ENCODE measurements around the gene TBC1D25. TPM values are rescaled to one million over a fixed set of nuclear protein-coding genes. Genes with fewer than 3 reads are reported as not detected.

Gene TBC1D25
- total RNA-seq, 2 donors from 2014 or later, result 11.4 to 13.6 TPM

DNA sequence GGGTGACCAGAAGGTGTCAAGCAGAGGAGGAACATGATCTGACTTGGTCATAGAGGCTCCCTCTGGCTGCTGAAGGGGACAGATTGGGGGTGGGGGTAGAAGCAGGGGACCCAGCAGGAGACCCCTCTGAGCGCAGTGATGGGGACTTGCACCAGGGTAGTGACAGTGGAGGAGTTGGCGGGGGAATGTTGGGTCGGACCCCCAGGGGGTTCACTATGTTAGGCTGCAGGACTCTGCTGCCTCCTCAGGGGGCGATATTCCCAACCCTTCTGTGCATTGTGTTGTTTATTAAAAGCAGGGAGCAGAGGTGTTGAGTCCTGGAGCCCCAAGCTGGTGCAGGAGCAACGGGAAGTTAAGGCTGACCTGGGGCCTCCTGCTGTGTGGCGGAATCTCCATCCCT is 66.6 kb downstream of the TBC1D25 start:
- peaks cover 20% of the 10 kb centered on the region for H3K36me3 ChIP-seq
- no peak overlapping the region for H3K27ac ChIP-seq

DNA sequence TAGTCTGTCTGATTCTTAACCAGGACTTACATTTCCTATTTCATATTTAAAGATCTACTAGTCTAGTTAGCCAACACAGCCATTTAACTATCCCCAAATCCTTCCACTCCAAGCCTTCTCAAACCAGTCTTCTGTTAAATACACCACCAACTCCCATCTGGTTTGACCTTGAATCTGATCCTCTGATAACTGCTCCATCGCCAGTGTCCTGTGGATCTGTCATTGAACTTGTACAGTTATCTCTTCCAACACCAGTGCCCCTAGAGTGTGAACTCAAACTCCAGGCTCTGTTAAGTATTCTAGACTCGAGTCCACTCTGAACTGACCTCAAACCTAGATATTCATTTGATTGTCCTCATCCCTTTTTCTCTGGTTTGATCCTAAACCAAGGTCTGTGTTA is 72.2 kb downstream of the TBC1D25 start:
- DNase-seq (ENCODE audit: low spot score), result no peak
- H3K27ac ChIP-seq, result no peak overlapping the region
- H3K36me3 ChIP-seq, result no peaks in the 10 kb centered on the region
- no peak overlapping the region for H3K4me3 ChIP-seq
- no peak for ATAC-seq (ENCODE audit: insufficient number of reproducible peaks, low FRiP score, low read depth)
- H3K9me3 ChIP-seq, result no peaks in the 10 kb centered on the region
- no peaks in the 10 kb centered on the region for H3K4me1 ChIP-seq (ENCODE audit: control insufficient read depth in 1 of 2, low read depth in 2 of 2)
- H3K27me3 ChIP-seq (replicated peaks; ENCODE audit: insufficient read depth), result no peaks in the 10 kb centered on the region
- TF ChIP-seq, protein P1, sequence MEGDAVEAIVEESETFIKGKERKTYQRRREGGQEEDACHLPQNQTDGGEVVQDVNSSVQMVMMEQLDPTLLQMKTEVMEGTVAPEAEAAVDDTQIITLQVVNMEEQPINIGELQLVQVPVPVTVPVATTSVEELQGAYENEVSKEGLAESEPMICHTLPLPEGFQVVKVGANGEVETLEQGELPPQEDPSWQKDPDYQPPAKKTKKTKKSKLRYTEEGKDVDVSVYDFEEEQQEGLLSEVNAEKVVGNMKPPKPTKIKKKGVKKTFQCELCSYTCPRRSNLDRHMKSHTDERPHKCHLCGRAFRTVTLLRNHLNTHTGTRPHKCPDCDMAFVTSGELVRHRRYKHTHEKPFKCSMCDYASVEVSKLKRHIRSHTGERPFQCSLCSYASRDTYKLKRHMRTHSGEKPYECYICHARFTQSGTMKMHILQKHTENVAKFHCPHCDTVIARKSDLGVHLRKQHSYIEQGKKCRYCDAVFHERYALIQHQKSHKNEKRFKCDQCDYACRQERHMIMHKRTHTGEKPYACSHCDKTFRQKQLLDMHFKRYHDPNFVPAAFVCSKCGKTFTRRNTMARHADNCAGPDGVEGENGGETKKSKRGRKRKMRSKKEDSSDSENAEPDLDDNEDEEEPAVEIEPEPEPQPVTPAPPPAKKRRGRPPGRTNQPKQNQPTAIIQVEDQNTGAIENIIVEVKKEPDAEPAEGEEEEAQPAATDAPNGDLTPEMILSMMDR (IDR thresholded peaks at IDR 0.05), result no peak

More for the DNA sequence above, 66.6 kb downstream of the TBC1D25 start:
- H3K4me3 ChIP-seq, result no peak overlapping the region
- no peak for ATAC-seq (ENCODE audit: insufficient number of reproducible peaks, low FRiP score, low read depth)
- no peaks in the 10 kb centered on the region for H3K4me1 ChIP-seq (ENCODE audit: control insufficient read depth in 1 of 2, low read depth in 2 of 2)
- H3K9me3 ChIP-seq, result no peaks in the 10 kb centered on the region
- H3K27me3 ChIP-seq (replicated peaks; ENCODE audit: insufficient read depth), result no peaks in the 10 kb centered on the region
- TF ChIP-seq, protein P1 (IDR thresholded peaks at IDR 0.05), result no peak
- DNase-seq (ENCODE audit: low spot score), result no peak

Other genes with a start within 250 kb of the TBC1D25 start
- gene SSX3, start 183.0 kb upstream of the TBC1D25 start, total RNA-seq, result not detected
- not detected for gene SSX4, start 156.2 kb upstream of the TBC1D25 start, total RNA-seq
- gene SSX4B, start 127.8 kb upstream of the TBC1D25 start, total RNA-seq, result not detected
- 1 to 10 TPM; 3.4 to 4.9 TPM for gene SLC38A5, start 69.5 kb upstream of the TBC1D25 start, total RNA-seq
- 10 to 100 TPM; 44.7 to 61.0 TPM for gene FTSJ1, start 63.5 kb upstream of the TBC1D25 start, total RNA-seq
- gene PORCN, start 30.7 kb upstream of the TBC1D25 start, total RNA-seq, result 10 to 100 TPM; 15.0 to 19.1 TPM
- 10 to 100 TPM in 1 of 2 donors, 1 to 10 TPM in 1; 3.5 to 18.8 TPM for gene EBP, start 17.9 kb upstream of the TBC1D25 start, total RNA-seq
- gene RBM3, start 34.8 kb downstream of the TBC1D25 start, total RNA-seq, result 100 to 1,000 TPM; 199 to 230 TPM
- 100 to 1,000 TPM; 119 to 145 TPM for gene WDR13, start 57.8 kb downstream of the TBC1D25 start, total RNA-seq
- 1 to 10 TPM; 8.5 to 9.1 TPM for gene WAS, start 144.1 kb downstream of the TBC1D25 start, total RNA-seq
- gene SUV39H1, start 157.0 kb downstream of the TBC1D25 start, total RNA-seq, result 1 to 10 TPM; 3.5 to 4.4 TPM
- gene GLOD5, start 222.0 kb downstream of the TBC1D25 start, total RNA-seq, result not detected
- 1 to 10 TPM in 1 of 2 donors, not detected in 1; 1.4 TPM for gene GATA1, start 246.9 kb downstream of the TBC1D25 start, total RNA-seq

All from thoracic aorta (tissue), 2 donors.